ENCODE measurements around the gene CNOT11. TPM values are rescaled to one million over a fixed set of nuclear protein-coding genes. Genes with fewer than 3 reads are reported as not detected.

Gene CNOT11
- total RNA-seq, 4 donors from 2014 or later = 26.1 to 32.1 (median 28.7) TPM

- DNase-seq (ENCODE audit: low spot score in 2 of 2) = no peak
- intact Hi-C loops (cut with DNase I; ENCODE audit: low total_unique reads) = no loop called here
- TF ChIP-seq POLR2A (IDR thresholded peaks at IDR 0.05) = no peak
- no peak for TF ChIP-seq CTCF (IDR thresholded peaks at IDR 0.05)
- WGBS, 2 donors = 63 to 75% methylated on average over 1 of the region's 1 CpG
- H3K4me3 ChIP-seq (ENCODE audit: low read depth, poor library complexity, severe bottlenecking) = no peak overlapping the region
Measured at GRCh38 chr2:101303688-101304087, 51.0 kb downstream of the CNOT11 start.

GRCh38 chr2:101305035-101305434 is 52.3 kb downstream of the CNOT11 start:
- H3K4me3 ChIP-seq (ENCODE audit: low read depth, poor library complexity, severe bottlenecking) = no peak overlapping the region
- no peak for DNase-seq (ENCODE audit: low spot score in 2 of 2)
- intact Hi-C loops (cut with DNase I; ENCODE audit: low total_unique reads) = no loop called here
- 89 to 91% methylated on average over 4 of the region's 4 CpGs for WGBS, 2 donors
- TF ChIP-seq POLR2A (IDR thresholded peaks at IDR 0.05) (no peak), CTCF (IDR thresholded peaks at IDR 0.05) (no peak)

GRCh38 chr2:101305492-101306078 is 52.9 kb downstream of the CNOT11 start:
- DNase-seq (ENCODE audit: low spot score in 2 of 2) = no peak
- WGBS, 2 donors = 60 to 68% methylated on average over 7 of the region's 7 CpGs
- no peak for TF ChIP-seq CTCF (IDR thresholded peaks at IDR 0.05)
- TF ChIP-seq POLR2A (IDR thresholded peaks at IDR 0.05) = no peak
- intact Hi-C loops (cut with DNase I; ENCODE audit: low total_unique reads) = no loop called here
- H3K4me3 ChIP-seq (ENCODE audit: low read depth, poor library complexity, severe bottlenecking) = no peak overlapping the region

- 32 to 36% methylated on average over 7 of the region's 7 CpGs for WGBS, 2 donors
- TF ChIP-seq CTCF (IDR thresholded peaks at IDR 0.05) (no peak), POLR2A (IDR thresholded peaks at IDR 0.05) (no peak)
- no peak for DNase-seq (ENCODE audit: low spot score in 2 of 2)
- H3K4me3 ChIP-seq (ENCODE audit: low read depth, poor library complexity, severe bottlenecking) = peak overlapping the region; percentile 83
- intact Hi-C loops (cut with DNase I; ENCODE audit: low total_unique reads) = no loop called here
Measured at GRCh38 chr2:101306410-101306809, 53.7 kb downstream of the CNOT11 start.

- H3K4me3 ChIP-seq (ENCODE audit: low read depth, poor library complexity, severe bottlenecking) = peak overlapping the region; percentile 83
- intact Hi-C loops (cut with DNase I; ENCODE audit: low total_unique reads) = no loop called here
- WGBS, 2 donors = 18 to 22% methylated on average over 9 of the region's 9 CpGs
- TF ChIP-seq POLR2A (IDR thresholded peaks at IDR 0.05) (no peak), CTCF (IDR thresholded peaks at IDR 0.05) (no peak)
- no peak for DNase-seq (ENCODE audit: low spot score in 2 of 2)
Measured at GRCh38 chr2:101307503-101307902, 54.8 kb downstream of the CNOT11 start.

GRCh38 chr2:101307950-101308431 is 55.3 kb downstream of the CNOT11 start:
- peak in 1 of 2 donors; percentile 88 for DNase-seq (ENCODE audit: low spot score in 2 of 2)
- TF ChIP-seq POLR2A (IDR thresholded peaks at IDR 0.05) (no peak), CTCF (IDR thresholded peaks at IDR 0.05) (no peak)
- intact Hi-C loops (cut with DNase I; ENCODE audit: low total_unique reads) = no loop called here
- peak overlapping the region; percentile 83 for H3K4me3 ChIP-seq (ENCODE audit: low read depth, poor library complexity, severe bottlenecking)
- WGBS, 2 donors = 0 to 1% methylated on average over 5 to 44 of the region's 57 CpGs
